ENCODE results near the gene MARCHF11. TPM values are rescaled to one million over a fixed set of nuclear protein-coding genes. Genes with fewer than 3 reads are reported as not detected.

Gene MARCHF11
- total RNA-seq, 2 donors from 2014 or later = 0.24 to 0.33 TPM

DNA sequence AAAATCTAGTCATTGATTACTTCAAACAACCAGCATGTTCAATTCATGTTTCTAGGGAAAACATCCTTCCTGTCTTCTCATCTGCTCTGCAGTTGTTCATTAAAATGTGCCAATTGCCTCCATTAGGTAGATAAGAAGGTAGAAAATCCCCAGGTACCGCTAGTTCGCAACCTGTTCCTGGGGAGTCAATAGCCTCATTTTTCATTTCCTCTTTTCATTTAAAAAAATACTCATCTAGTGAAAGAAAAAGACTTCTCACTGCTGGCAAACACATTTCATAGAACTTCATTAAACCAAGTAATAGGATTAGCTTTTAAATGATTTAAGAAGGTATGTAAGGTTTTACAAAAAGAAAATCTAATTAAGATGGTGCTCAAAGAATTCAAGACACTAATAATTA is 113.3 kb downstream of the MARCHF11 start:
- H3K27ac ChIP-seq = no peak overlapping the region
- H3K27me3 ChIP-seq = no peaks in the 10 kb centered on the region
- no peak for DNase-seq (ENCODE audit: low spot score)
- no peaks in the 10 kb centered on the region for H3K36me3 ChIP-seq
- H3K4me3 ChIP-seq = no peak overlapping the region
- no peak for TF ChIP-seq CTCF (IDR thresholded peaks at IDR 0.05)
- H3K9me3 ChIP-seq = no peaks in the 10 kb centered on the region
- H3K4me1 ChIP-seq = no peaks in the 10 kb centered on the region

- Histone ChIP-seq H3K27me3 (no peaks in the 10 kb centered on the region), H3K27ac (no peak overlapping the region), H3K4me1 (no peaks in the 10 kb centered on the region), H3K36me3 (no peaks in the 10 kb centered on the region), H3K9me3 (no peaks in the 10 kb centered on the region), H3K4me3 (no peak overlapping the region)
- DNase-seq (ENCODE audit: low spot score) = no peak
- TF ChIP-seq CTCF (IDR thresholded peaks at IDR 0.05) = no peak
Observed at GRCh38 chr5:16065831-16066230, 113.8 kb downstream of the MARCHF11 start.

DNA sequence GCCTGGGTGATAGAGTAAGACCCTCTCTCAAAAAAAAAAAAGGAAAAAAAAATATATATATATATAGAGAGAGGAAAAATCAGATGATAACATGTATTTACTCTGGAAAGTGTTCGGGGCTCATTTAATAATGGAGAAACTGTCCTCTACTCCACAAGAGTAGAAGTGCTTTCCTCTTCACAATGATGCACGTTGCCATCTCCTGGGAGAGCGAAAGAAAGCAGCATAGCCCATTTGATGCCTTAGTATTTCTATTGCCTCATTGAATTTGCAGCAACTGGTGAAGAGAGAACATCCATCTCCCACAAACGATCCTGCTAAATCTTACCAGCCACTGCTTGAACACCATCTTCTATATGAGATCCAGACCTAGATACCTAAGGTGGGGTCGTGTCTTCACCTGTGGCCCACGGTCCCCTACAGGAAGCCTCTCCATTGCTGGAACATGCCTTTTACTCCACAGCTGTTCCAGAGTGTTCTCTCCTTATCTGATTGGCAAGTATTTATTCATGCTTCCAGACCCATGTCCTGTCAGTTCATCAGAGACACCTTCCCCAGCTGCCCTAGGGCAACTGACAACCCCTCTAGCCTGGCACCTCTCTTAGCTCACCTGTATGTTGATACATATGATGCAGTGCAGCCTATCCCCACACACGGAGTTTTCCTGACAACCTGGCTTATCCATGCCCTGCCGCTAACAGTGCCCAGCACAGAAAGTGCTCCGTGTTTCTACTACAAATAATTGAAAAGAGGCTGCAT is 115.3 kb downstream of the MARCHF11 start:
- Histone ChIP-seq H3K27me3 (no peaks in the 10 kb centered on the region), H3K27ac (no peak overlapping the region), H3K9me3 (no peaks in the 10 kb centered on the region), H3K4me3 (no peak overlapping the region), H3K4me1 (no peaks in the 10 kb centered on the region), H3K36me3 (no peaks in the 10 kb centered on the region)
- no peak for DNase-seq (ENCODE audit: low spot score)
- TF ChIP-seq CTCF (IDR thresholded peaks at IDR 0.05) = no peak

DNA sequence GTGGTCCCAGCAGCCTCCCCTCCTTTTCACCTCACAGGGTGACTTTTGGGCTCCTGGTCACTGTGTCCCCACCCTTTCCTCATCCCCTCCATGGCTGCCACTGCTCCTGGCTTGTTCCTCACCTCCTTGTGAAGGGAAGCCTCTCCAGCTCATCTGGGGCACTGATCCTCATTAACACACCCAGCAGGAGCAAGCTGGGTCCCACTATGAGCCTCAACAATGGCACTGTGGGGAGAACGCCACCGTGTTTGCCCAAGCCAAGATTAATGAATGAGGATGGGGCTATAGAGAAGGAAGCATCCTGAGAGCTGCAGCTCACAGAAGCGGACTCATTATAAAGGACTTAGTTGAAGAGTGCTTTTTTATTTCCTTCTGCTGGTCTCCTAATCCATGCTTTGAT is 118.4 kb downstream of the MARCHF11 start:
- no peaks in the 10 kb centered on the region for H3K9me3 ChIP-seq
- no peak for DNase-seq (ENCODE audit: low spot score)
- H3K4me1 ChIP-seq = no peaks in the 10 kb centered on the region
- H3K4me3 ChIP-seq = no peak overlapping the region
- H3K36me3 ChIP-seq = no peaks in the 10 kb centered on the region
- no peak for TF ChIP-seq CTCF (IDR thresholded peaks at IDR 0.05)
- no peaks in the 10 kb centered on the region for H3K27me3 ChIP-seq
- H3K27ac ChIP-seq = no peak overlapping the region

DNA sequence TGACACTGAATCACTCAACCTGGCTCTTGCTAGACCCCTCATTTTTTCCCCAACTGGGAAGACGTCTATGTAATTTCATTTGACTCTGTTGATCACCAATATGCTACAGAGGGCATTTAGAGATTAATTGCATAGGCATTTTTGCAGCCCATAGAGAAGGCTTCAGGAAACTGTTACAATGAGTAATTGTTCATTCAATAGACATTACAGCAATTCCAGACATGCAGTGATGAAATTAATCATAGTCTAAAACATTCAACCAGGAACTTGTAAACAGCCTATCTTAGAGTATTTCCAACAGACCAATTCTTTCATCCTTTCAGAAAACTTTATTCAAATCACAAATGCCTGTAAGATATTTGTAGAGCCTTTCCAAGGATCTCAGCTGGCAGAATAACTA is 122.3 kb downstream of the MARCHF11 start:
- DNase-seq (ENCODE audit: low spot score) = no peak
- H3K27me3 ChIP-seq = no peaks in the 10 kb centered on the region
- no peaks in the 10 kb centered on the region for H3K4me1 ChIP-seq
- H3K9me3 ChIP-seq = no peaks in the 10 kb centered on the region
- H3K4me3 ChIP-seq = no peak overlapping the region
- TF ChIP-seq CTCF (IDR thresholded peaks at IDR 0.05) = no peak
- H3K27ac ChIP-seq = no peak overlapping the region
- H3K36me3 ChIP-seq = no peaks in the 10 kb centered on the region

DNA sequence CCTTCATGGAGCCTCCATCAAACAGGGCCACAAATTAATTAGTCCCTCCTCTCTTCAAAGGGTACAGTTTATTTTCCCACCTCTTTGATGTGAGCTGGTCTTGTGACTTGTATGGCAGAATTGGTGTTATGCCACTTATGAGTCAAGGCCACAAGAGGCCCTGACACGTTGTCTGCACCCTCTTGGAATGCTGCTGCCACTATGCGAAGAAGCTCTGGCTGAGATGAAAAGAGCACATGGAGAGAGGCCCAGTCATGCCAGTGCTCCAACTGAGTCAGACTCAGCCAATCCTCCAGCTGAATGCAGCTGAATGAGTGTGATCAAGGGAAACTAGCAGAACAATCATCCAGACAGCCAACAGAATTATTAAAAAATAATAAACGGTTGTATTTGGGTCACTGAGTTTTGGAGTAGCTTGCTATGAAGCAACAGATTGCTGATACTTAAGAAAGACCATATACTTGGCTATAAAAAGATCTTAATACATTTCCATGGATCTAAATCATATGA is 128.3 kb downstream of the MARCHF11 start:
- Histone ChIP-seq H3K27me3 (no peaks in the 10 kb centered on the region), H3K9me3 (no peaks in the 10 kb centered on the region), H3K27ac (no peak overlapping the region), H3K4me1 (no peaks in the 10 kb centered on the region), H3K4me3 (no peak overlapping the region), H3K36me3 (no peaks in the 10 kb centered on the region)
- TF ChIP-seq CTCF (IDR thresholded peaks at IDR 0.05) = no peak
- DNase-seq (ENCODE audit: low spot score) = no peak
